ENCODE results near the gene IL37.

IL37 gene, protein sequence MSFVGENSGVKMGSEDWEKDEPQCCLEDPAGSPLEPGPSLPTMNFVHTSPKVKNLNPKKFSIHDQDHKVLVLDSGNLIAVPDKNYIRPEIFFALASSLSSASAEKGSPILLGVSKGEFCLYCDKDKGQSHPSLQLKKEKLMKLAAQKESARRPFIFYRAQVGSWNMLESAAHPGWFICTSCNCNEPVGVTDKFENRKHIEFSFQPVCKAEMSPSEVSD

DNA sequence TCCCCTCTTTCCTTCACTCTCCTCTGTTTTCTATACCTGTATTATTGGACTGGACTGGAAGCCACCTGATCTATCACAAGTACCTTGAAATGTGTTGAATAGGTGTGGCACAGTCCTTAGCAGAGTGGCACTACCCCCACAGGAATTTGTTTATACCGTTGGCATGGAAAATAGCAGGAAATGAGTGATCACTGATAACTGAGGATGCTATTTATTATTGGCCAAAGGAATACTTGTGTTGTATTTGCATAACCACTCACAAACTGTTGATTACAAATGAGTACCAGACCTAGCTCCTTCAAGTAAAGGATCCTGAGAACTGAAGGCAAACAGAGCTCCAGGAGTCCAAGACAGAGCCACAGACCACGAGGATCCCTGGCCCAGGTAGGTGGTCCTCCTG lies at the start of gene IL37:
Gene IL37, plus strand, starts transcription at position 301 of the 400 bp plus-strand sequence. CDS start 1,848 bp downstream, outside the sequence.
- no peak for DNase-seq

DNA sequence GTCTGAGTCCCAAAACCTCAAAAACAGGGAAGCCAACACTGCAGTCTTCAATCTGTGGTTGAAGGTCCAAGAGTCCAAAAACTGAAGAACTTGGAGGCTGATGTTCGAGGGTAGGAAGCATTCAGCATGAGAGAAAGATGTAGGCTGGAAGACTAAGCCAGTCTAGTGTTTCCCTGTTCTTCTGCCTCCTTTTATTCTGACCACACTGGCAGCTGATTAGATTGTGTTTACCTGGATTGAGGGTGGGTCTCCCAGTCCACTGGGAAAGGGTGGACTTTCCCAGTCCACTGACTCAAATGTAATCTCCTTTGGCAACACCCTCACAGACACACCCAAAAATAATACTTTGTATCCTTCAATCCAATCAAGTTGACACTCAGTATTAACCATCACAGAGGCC lies 46.9 kb upstream of the IL37 start:
- no peak for DNase-seq

DNA sequence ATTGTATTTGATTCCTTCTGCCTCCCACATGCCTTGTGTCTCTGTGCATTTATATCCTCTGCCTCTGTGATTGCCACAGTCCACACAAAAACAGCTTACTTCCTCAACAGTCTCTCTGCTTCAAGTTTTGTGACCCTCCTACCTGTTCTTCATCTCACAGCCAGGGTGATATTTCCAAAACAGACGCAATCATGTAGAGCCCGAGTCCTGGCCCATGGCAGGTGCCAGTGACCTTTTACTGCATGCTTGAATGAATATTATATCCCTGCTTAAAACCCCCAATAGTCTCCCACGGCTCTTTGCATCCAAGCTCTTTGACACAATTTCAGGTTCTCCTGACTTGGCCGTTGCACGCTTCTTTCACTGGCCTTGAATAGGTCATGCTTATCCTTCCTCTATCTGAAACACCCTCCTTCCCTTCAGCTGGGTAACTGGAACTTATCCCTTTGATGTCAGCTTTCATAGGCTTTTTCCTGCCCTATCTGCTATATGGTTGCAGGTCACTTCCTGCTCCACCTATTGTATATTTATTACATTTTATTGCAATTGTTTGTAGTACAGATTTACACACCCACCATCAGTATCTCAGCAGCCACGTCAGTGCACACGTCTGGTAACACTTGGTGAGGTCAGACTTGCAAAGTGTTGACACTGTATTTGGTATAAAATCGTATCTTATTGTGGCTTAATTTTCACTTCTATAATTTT lies 44.7 kb upstream of the IL37 start:
- no peak for DNase-seq

DNA sequence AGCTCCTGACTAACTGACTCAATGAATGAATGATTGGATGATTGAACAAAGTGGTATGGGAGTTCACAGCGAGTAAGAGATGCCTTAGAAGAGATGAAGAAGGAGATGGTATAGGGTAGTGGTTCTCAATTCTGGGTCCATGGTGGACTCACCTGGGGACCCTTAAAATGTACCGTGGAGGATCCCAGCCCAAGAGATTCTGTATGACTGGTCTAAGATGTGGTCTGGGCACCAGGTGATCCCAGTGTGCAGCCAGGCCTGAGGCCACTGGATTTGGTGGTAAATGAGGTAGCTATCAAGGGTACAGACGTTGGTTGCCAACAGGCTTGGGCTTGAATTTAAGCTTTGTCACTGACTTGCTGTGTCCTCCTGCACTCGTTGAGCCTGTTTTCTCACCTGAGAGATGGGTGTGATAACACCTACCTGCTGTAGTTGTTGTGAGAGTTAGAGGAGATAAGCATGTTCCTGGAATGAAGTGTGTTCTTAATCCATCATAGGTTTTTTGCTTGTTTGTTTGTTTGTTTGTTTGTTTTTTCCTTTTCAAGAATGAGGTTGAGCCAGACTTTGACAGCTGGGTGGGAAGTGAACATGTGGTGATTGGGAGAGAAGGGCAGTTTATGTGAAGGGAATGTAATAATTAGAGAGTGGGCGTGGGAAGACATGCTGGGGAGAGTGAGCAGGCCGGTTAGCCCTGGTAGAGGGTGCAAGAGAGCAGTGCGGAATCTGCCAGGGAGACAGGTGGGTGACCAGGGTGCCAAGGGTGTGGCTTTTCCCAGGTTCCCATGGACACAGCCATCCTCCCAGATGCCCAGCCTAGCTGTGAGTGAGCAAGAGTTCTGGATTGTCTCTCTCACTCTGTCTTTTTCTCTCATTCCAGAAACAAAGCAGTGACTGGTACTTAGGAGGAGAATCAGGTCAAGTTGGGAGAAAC lies 43.0 kb upstream of the IL37 start:
- no peak for DNase-seq

DNA sequence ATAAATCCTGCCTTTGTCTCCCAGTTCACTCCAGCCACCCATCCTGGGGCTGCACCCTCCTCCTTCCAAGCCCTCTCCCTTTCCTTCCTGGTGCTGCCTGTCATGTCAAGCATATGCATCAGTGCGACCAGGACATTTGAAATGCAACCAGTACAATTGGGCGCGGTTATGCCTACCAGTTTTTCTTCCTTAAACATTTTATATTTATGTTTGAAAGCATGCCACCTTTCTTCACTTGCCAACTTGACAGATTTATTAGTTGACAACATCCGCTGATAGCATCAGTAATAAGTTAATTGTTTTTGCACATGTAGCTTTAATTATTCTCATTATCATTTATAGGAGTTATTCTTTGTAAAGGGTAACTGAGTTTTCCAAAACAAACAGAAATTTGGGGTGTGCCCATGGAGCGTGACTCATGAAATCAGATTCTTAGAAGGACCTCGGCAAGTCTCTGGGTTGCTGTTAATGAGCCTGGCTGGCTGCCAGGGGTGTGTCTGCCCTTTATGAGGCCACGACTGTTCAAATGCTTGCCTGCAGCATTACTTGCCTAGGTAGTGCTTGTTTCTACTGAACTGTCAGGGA lies 41.6 kb upstream of the IL37 start:
- DNase-seq, result peak; percentile 78

DNA sequence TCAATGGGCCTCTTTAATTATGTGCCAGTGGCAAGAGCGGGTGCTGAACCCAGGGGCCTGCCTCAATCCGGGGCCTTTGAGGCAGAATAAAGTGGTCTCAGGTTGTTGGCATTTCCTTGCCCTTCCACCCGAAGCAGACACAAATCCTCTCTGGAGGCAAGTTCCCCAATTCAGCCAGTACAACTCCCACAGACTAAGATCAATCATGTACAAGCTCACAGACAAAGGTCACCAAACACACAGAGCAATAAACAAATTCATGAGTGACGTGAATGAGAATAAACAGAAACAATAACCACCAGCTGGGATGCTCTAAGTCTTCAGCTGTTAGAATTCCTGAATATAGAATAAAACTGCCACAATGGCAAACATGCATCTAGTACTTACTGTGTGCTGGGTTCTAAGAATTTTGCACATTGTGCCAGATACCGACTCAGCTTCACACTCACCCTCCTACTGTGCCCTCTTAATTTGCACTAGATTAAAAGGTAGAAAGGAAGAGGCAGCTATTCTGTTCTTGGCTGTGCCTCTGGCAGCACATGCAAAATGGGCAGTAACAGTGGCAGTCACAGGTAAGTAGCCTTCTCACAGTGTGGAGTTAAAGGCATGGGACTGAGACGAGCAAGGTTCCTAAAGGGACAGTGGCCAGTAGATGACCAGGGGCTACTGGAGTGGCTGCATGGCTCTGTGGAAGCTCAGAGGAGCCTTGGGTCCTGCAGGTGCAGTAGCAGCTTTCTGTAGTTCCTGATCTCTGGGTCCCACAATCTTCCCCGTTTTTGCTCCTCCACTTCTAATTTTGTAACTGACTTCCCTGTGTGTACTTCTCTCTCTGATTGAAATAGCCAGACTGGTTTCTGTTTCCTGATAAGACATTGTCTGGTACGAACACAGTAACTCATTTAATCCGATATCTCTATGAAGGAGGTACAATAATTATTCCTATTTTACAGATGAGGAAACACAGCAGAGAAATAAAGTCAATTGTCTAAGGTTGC lies 39.8 kb upstream of the IL37 start:
- no peak for DNase-seq

DNA sequence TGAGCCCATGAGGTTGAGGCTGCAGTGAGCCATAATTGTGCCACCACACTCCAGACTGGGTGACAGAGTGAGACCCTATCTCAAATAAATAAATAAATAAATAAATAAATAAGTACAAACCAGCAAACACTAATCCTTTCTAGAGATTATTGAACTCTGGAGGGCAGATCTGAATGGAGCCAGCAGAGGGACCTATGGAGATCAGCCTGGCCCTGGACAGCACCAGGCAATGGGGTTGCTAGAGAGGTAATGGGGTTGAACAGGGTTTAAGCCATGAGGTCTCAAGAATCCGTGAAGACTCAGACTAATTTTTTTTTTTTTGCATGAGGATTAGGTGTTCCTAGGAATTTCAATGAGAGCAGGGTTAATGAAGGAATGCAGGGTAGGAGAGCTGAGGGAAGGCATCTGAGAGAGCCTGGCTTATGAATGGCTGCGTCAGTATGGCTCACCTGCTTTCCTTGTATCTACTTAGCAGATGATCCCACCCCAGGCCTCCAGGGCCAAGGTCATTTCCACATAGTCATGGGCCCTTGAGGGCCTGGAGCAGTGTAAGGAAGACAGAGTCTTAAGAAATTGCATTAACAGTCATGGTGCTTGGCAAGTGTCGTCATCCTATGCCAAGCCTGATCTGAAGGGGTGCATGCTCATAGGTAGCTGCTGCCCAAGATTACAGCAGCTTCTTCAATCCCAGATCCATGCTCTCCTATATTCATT lies 34.6 kb upstream of the IL37 start:
- DNase-seq, result no peak

DNA sequence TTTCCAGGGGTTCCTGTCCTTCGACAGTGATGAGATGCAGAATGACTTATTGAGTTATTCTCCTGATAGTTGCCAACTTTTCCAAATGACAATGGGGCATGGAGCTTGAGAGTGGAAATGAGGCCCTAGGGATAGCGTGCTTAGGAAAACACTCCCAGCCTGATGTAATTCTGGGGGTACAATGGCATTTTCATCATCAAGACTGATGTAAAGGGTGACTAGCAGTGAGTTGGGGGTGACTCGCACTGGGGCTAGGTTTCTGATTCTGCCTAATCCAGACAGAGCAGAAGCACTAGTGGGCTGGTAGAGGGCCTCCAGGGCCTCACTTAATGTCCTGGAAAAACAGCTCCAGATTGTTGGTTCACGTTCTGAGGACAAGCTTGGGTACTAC lies 34.0 kb upstream of the IL37 start:
- DNase-seq, result peak; percentile 3

DNA sequence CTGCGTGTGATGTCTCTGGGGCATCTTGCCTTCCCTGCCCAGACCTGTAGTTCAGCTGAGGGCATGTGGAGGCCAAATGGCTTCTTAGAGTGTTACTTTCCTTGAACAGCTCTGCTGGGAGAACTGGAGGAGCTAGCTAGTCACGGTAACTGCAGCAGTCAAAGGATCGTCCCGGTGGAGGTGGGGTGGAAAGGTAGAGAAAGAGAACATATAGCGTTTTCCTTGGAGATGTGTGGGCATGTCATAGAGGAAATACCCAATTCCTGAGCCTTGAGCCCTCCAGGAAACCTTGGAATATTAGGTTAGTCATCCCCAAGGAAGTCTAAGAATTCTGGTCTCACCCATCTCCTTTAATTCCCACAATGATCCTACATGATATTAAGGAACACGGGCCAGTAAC lies 33.5 kb upstream of the IL37 start:
- DNase-seq, result no peak

DNA sequence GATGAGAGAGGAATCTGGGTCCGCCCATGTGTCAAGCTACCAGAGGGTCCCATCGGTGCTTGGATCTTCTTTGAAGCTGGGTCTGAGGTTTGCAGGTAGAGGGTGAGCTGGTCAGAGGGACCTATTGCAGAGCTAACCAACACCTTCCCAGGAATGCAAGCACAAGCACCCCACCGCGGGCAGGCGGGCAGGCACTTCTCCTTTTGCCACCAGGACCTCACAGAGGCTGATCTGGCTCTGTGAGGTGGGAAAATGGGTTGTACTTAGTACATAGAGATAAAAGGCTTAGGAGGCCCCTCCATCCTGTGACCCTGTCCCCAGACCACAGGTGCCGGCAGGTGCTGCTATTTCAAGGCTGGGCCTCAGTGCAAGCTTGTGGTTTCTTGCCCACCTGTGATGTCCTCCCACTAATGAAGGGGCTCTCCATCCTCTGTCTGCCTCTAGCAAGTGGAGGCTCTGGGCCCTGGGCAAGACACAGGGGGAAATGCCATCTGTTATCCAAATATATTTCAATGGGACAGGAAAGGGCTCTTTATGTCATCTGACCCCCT lies 31.4 kb upstream of the IL37 start:
- DNase-seq, result no peak

DNA sequence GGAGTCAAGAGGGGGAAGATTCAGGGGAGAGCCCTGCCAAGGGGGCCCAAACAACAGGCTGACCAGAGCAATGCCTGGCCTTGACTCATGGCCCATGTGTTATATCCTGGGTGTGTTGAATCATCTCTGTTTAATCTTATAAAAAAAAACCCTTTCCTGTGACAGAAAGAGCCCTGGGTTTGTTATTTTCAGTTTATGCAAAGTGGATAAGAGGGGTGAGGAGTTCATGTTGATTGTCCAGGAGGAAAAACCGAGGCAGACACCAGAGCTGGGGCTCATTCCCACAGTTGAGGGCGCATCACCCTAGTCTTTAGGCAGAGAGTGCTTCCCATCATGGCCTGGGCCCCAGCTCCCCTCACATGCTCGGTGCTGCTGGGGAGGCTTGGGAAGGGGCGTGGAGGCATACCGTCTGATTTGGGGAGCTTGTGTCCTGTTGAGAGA lies 30.9 kb upstream of the IL37 start:
- no peak for DNase-seq

DNA sequence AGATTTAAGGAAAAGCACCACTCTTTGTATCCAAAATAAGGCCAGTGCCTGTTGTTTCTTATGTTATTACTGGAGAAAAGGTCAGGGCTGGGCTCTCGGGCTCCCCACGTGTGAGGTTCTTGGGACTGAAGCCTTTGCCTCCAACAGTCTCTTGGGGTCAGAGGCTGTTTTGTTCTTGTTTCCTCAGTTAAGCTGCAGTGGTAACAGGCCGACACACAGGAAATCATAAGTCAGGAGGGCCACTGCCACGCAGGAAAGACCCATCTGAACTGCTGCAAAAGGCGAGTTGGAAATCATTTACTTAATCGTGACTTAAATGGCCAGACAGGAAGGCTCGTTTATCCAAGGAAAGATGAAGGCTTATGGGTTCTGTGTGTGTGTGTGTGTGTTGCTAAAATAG lies 30.3 kb upstream of the IL37 start:
- DNase-seq, result no peak

DNA sequence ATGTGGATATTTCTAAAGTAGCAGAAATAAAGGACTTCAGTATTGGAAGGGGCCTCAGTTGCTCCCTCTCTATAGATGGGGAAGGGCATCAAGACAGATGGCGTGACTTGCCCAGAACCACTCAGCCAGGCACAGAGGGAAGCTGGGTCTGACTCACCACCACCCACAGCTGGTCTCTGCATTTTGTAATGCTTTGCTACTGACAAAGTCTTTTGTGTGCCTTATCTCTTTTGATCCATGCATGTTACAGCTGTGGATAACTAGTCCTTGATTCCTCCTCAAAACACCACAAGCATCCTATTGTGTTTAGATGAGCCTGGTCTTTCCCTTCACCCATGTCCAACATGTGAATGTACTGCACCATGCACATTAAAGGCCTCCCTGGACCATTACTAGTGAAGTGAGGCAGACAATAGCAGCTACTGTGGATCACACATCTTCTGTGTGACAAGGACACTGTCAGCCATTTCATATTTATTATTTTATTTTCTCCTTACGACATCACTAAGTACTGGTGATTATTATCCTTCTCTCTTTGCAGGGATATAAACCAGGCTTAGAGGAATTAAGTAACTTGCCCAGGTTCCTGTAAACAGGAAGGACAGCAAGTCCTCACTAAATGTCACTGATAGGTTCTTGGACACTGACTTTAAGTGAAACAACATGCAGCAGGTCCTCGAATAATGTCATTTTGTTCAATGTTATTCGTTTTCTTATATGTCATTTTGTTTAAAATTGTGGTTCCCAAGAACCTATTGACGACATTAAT lies 29.6 kb upstream of the IL37 start:
- DNase-seq, result peak; percentile 23

DNA sequence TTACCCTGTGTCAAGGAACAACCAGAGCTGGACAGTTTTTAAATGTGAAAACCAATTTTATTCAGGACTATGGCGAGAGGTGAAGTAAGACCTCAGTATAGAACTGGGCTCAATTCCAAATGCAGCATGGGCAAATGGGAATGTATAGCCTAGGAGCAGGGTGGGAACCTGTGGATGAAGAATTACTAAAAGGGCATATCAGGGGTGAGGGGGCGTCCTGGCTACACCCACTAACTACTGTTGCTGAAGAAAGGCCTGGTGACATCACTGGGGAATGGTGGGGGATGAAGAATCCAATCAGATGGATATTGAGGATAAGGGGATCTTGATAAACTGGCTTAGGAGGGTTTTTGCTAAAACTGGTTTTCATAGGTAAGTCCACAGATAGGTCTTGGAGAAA lies 27.3 kb upstream of the IL37 start:
- DNase-seq, result no peak

DNA sequence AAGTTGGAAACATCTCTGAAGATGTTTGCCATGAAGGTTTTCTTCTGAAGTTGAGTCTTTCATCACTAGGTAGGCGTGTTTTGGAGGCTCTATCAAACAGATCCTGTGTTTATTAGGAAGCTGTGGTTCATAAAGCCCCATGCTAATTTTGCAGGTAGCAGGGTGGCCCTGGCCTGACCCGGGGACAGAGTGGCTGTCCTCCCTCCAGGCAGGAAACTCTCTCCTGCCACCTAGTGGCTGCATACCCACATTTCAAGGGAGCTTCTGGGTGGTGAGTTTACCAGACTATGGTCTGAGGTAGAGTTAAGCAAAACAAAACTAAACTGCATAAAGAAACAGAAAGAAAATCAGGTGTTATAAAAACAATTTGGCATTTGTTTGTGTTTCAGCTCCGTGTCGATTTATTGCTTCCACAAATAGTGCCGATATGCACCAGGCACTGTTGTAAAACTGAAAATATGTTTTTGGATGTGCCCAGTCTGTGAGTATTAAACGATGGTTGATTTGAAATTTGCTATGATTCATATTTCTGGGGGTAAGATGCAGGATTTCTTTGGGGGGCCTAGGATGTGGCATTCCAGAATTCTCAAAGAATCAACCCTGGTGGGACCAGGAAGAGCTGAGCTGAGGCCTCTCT lies 26.0 kb upstream of the IL37 start:
- no peak for DNase-seq

DNA sequence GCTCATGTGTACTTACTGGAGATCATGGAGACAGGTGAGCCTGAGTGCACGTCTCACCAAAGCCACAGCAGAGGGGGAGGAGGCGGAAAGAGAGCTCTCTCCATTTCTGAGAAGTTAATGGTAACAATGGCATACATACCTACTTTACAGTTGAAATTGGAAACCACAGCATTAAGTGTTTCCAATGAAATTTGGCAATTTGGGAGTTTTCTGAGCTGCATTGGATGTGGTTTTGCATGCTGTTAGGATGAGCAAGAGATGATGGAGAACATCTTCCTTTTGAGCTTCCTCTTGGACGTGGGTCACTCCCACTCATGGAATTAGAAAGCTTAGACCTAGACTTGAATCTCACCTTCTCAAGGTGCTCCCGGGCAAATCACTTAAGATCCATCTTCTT lies 25.5 kb upstream of the IL37 start:
- no peak for DNase-seq

DNA sequence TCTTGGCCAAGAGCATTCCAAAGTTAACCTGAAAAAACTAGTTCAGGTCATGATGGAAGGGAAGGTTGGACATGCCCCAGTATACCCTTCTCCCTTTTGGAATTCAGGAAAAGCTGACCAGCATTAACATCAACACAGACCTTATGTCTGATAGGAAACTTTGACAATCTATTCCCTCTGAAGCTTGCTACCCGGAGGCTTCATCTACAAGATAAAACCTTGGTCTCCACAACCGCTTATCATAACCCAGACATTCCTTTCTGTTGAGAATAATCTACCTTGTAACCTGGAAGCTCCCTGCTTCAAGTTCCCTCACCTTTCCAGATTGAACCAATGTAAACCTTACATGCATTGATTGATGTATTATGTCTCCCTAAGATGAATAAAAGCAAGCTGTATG lies 24.7 kb upstream of the IL37 start:
- no peak for DNase-seq

DNA sequence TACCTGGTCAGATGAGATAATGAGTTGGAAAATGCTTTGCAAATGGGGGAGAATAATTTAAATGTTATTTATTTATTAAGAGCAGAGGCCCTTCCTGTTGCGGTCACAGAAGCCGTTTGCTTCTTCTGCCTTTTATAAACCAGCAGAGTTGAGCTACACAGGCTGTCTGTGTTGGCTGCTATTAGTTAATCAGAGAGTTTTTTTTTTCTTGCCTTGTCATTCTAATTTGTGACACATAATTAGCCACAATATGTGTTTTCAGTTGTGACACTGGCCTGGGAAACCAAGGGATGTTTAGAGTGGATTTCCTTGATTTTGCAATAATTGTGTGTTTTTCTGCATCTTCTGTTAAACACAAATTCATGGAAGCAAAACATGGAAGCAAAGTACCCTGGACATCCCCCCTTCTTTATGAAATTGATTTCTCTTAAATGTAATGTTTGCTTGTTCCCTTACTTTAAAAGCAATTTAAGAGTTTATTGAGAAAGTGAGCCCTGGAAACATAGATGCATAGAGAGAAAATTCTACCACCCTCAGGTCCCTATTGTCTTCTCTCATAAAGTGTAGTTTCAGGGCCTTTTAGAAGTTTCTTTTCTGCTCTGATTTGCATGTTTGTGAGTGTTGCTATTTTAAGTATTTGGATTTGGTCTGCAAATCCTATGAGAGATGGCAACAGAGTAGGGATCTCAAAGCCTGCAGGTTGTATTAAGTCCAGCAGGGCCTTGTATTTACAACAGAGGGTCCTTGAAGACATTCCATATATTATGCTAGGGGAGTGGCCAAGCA lies 22.8 kb upstream of the IL37 start:
- DNase-seq, result no peak

DNA sequence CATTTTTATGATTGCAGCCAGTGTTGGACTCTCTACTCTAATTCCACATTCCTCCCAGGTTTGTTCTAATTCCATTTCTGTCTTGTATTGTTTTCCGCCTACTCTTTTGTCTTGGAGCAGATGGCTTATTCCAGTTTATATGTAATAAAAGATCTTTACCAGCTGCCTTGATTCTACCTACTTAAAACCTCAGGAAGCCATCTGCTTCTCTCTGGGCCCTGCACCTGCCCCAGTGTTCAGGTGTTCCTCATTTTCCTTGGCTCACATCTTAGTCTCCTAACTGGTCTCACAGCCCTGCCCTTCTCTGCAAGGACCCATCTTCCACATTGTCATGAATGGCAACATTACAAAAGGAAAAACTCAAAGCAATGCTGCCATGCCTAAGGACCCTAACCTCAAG lies 21.0 kb upstream of the IL37 start:
- no peak for DNase-seq
